GM21423 (cell line): Measurements from ENCODE around the gene EPB41L2.
A peak's percentile ranks its signal among the peaks of the same experiment; 100 is the strongest.

Source experiments
- ATAC-seq: cut with Tn5 transposase; IDR thresholded peaks from one replicate; pipeline ENCODE4 v1.9.1; 2021; ENCODE audit warnings: mild to moderate bottlenecking, moderate library complexity; ENCODE audit not compliant: unreplicated experiment

EPB41L2 gene

GRCh38 chr6:130847001-130847910 lies 215.8 kb downstream of the EPB41L2 start:
- ATAC-seq: no peak

DNA sequence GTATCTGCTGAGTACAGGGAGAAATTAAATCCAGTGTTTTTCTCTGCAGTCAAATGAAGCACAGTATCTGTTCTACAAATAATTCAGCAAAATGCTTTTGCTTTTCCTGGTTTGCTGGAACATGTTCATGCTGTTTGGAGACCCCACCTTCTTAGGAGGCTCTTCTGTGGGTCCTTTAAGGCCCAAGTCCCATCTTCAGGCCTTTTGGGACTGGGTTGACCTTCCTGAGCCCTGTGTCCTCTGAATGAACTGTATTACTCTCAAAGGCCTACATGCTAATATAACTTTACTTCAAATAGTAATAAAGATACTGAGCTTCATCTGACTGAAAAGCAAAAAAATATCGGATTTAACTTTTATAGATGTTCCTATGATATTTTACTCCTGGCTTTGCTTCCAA lies 216.5 kb downstream of the EPB41L2 start:
- ATAC-seq: no peak

DNA sequence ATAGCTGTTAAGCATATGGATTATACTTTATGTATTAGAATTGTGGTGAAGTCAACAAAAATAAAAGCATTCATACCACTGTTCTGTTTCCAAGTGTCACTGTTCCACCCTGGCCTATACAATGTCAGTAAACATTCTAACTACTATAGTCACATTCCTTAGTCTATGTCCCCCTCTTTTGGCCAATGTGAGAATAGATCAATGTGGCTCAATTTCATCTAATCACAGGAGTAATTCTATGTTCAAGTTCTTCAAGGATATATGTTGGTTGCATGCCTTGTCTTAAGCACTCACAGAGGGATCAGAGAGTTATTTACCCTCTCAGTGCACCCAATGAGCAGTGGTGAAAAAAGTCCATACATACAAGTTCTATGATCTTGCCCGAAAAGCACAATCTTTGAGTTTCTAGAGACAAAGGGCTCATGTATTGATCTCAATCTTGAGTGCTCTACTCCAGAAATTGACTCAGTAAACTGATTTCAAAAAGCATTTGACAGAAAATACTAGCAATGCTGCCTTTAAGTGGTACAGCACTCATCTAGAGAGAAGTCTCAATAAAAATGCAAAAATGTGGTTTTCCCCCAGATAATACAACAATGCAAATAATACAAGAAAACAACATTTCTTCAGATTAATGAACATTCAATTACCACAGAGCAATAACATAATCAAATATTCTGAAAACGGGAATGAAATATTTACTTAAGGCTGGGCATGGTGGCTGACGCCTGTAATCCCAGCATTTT lies 219.3 kb downstream of the EPB41L2 start:
- ATAC-seq: peak; percentile 69

DNA sequence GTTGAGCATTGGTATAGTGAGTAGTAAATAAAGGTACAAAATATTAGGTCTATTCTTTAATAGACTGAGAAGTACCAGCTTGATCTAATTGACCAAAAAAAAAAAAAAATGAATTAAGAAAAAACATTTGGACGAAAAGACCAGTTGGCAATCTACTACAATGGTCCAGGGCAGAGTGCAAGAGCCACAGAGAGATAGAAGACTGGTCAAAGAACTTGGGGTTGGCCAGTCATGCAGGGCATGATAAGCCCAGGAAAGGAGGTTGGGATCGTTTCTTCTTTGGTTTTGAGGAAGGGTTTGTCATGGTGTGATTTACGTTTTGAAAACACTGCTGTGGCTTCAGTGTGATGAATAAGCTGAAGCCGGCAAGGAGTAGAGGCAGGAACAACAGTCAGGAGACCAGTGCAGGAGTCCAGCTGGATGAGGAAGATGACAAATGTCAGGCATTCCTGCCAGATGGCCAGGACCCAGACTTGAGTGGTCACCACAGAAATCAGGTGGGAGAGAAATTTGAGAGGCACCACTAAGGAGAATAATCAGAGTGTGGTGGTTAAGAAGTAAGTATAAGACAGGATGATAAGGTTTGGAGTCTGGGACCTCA lies 221.8 kb downstream of the EPB41L2 start:
- no peak for ATAC-seq

DNA sequence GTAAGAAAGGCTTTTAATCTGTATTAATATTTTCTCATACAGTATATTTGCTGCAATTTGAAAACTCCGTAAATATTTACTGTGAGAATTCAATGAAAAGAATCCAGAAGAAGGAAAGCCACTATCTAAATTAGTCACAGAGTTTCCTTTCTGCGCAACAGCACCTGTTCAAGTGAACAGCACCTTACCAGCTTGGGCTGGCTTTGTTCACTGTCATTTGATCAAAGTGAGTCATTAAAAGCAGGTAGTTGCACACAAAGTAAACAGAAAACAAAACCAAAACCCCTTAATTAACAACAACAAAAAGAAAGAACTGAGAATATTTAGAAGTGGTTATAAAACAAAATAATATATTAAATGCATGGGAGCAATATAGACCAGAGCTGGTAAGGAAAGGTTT lies 223.0 kb downstream of the EPB41L2 start:
- no peak for ATAC-seq

DNA sequence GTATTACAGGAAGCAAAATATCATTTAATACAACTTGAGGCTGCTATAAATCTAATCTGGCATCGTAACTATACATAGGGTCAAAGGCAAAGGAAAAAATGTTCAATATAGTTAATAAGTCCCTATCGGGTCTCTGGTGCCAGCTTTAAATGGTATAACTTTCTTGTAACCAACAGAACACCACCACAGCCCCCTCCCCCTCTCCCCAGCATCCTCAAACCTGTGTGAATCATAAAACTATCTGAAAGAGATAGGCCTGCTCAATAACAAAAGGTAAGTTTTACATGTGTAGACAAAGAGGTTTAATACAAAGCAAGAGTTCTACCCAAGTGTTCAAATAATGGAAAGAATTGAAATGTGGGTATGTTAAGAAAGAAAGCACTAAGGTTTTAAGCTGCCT lies 223.7 kb downstream of the EPB41L2 start:
- ATAC-seq: no peak

DNA sequence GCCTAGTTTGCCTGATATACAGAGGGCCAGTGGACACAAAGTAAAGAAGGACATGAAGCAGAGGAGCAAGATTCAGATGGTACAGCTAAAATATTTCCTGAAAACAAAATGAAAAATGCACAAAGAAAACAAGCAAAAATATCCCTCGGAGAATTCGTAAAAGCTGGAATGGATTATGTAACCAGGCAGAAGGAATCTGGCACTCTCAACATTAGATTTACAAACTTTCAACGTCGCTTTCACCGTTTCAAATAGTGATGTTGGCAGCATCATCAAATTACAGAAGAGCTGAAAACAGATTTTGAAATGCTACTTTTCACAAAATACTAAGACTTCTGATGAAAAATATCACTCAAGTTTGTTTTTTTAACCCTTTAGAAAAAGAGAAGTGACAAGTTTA lies 224.1 kb downstream of the EPB41L2 start:
- ATAC-seq: no peak

GRCh38 chr6:130838250-130838860 lies 224.7 kb downstream of the EPB41L2 start:
- no peak for ATAC-seq

GRCh38 chr6:130837067-130837466 lies 226.0 kb downstream of the EPB41L2 start:
- no peak for ATAC-seq

GRCh38 chr6:130836055-130836640 lies 226.9 kb downstream of the EPB41L2 start:
- no peak for ATAC-seq

DNA sequence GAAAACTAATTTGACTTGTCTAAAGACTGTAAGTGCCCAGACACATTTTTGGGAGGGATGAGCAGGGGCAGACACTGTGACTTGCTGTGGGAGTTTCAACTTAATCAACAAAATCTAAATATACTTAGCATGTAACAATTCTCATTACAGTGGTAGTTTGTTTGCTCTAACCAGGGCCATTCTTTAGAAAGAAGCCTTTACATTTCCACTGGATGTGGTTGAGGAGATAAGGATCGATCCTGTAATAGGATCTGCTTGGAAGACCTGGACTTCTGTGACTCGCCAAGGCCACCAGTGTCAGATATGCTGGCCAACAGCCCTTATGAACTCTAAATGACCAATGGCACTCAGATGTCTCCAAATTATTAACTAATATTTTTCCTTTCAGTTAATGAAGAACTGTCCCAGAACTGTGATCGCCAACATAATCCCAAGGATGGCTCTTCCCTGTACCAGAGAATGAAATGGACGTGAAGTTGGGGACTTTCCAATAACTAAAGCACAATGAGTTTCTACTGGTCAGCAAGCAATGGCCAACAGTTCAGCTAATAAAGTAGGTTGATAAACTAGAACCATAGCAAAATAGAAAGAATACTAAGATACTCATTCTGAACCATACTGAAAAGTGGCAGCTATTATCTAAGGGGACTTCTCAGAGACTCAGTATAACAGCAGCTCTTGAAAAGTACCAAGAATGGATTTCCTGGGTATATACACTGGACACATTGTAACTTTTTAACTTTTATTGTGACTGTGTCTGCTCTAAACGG lies 228.4 kb downstream of the EPB41L2 start:
- no peak for ATAC-seq

DNA sequence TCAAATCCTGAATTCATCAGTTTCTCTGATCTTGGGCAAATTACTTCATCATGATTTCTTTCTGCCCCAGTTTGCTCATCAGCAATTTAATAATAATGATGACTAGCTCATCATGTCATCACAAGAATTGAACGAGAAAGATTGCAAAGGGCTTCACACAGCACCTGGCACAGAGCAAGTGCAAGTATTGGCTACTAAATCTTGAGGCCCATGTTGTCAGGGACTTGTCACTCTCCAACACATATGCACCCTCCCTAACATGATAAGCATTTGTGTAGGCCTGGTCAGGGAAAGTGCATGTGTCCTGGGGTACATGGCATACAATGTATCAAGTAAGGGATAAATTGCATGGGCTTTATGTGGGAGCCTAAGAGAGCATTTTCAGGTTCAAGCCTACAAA lies 229.5 kb downstream of the EPB41L2 start:
- ATAC-seq: no peak

DNA sequence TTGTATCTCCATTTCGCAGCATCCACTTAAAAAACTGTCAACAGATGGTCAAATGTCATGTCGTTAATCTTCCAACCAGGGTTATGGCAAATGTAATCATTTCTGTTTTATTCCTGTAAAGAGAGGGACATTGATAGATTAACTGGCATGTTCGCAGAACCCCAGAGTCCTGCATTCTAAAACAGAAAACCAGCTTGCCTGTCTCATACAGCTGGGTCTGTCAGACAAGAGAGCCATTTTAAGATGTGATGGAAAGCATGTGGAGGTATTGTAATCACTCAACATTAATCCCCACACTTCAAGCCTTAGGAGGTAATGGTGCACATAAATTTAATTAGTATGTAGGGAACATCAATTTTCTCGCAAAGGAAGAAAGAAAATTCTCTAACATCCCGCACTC lies 231.4 kb downstream of the EPB41L2 start:
- ATAC-seq: no peak

DNA sequence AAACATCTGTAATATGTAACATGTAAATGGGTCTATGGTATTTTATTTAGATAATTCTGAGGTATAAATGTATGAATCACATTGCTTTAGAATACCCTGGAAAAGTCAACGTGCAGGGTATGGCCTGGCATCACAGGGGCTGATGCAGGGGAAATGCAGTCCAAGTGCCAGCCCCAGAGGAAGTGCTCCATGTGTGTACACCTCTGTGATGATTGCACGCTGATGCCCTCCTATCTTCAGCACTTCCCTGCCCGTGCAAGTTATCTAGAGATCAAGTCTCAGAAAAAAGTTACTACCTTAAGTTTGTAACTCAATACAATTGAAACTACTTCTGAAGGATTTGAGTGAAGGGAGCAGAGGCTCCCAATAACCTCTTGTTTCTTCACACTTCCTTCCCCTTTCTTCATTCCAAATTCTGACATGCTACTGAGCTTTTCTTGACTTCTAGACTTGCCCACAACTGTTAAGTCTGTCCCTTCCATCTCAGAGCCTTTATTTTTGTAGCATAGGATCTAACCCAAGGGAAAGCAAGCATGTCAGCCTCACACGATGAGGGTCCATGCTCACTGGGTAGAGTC lies 233.6 kb downstream of the EPB41L2 start:
- no peak for ATAC-seq

- no peak for ATAC-seq
Measured at GRCh38 chr6:130827247-130828149, 235.5 kb downstream of the EPB41L2 start, which contains the start of gene SMLR1. Gene SMLR1 (plus strand): TSS chr6:130827406. CDS start chr6:130827414, 8 bp downstream.

GRCh38 chr6:130826442-130827246 lies 236.4 kb downstream of the EPB41L2 start:
- no peak for ATAC-seq

DNA sequence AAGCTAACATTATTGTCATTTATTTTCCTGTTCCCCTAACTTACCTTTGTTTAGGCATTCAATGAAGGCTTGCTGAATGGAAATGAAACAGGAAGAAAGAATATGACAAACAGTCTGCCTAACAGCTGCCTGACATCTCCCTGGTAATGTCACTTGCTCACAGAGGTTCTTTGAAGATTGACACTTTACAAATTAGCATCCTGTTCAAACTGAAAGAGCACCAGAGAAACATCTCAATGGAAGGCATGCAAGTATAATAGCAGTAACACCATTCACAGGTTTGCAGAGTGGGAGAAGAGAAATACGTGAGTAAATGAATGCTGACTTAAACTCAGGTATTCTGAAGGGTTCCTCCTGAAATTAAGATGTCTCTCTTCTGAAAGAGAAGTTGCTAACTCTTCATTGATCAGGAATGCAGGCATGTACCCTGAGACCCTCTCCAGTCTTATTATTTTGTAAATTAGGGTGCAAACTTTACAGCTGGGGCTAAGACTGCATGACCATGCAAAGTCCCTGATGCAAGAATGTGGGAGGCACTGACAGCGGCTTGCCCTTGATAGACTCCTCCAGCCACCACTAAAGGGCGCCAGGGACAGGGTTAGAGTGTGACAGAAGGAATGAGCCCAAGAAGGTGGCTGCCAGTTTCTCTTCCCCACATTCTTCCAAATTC lies 237.1 kb downstream of the EPB41L2 start:
- no peak for ATAC-seq
